Diencephalon (tissue), 1 donor: ENCODE data around the gene THUMPD3. TPM values are rescaled to one million over a fixed set of nuclear protein-coding genes. Genes with fewer than 3 reads are reported as not detected.

ENCODE experiments used
- total RNA-seq: library from RNA; depleted of rRNA; stranded (reverse); fragments of >200 nt; gene quantifications from one replicate; pipeline ENCODE4 v1.2.3, GENCODE V29; 2014

Gene THUMPD3
- total RNA-seq, result 59.1 TPM

GRCh38 chr3:9362731-9363530, at the start of gene THUMPD3:
Gene THUMPD3 (plus strand): TSS chr3:9363054. CDS start chr3:9365069, 2,015 bp downstream.

GRCh38 chr3:9397332-9397905, 34.6 kb downstream of the THUMPD3 start, which contains the start of gene SETD5:
Gene SETD5 (plus strand): TSS chr3:9397615. CDS start chr3:9428939, 31,324 bp downstream.

Other genes starting within 250 kb of the THUMPD3 start
- gene SRGAP3, start 113.4 kb upstream of the THUMPD3 start, total RNA-seq, result 106 TPM
- 60.9 TPM for gene SETD5, start 34.6 kb downstream of the THUMPD3 start, total RNA-seq
- gene LHFPL4, start 190.8 kb downstream of the THUMPD3 start, total RNA-seq, result 55.1 TPM